Smooth muscle cell (in vitro differentiated cells): ENCODE measurements around the gene COPZ2. TPM values are rescaled to one million over a fixed set of nuclear protein-coding genes. Genes with fewer than 3 reads are reported as not detected.
"Not testable (repeated sequence)": the region's sequence is repeated elsewhere in the genome, so short reads cannot be mapped to it uniquely, and the experiment has no call there.

Source experiments
- DNase-seq: peaks from one replicate; lab custom pipeline; 2025; ENCODE audit not compliant: unreplicated experiment; lab: John Stamatoyannopoulos, UW
- H2AFZ ChIP-seq: fragments of 200-600 bp; sonication (generic); 2 replicates; pipeline ENCODE4 v1.6.0; 2016; ENCODE audit warnings: antibody characterized with exemption, low read depth, mild to moderate bottlenecking
- H3F3A ChIP-seq: fragments of 200-600 bp; sonication (generic); 2 replicates; pipeline ENCODE4 v1.6.0; 2017; ENCODE audit warnings: antibody characterized with exemption, low read depth
- H3K27ac ChIP-seq: fragments of 200-600 bp; sonication (generic); 2 replicates; pipeline ENCODE4 v1.5.1; 2016; ENCODE audit warnings: low read depth, mild to moderate bottlenecking
- H3K27me3 ChIP-seq: fragments of 200-600 bp; sonication (generic); 2 replicates; pipeline ENCODE4 v1.6.1; 2016; ENCODE audit warnings: low read depth, mild to moderate bottlenecking
- H3K36me3 ChIP-seq: fragments of 200-600 bp; sonication (generic); 2 replicates; pipeline ENCODE4 v1.5.1; 2016; ENCODE audit warnings: low read depth
- H3K4me1 ChIP-seq: fragments of 200-600 bp; sonication (generic); 2 replicates; pipeline ENCODE4 v1.5.1; 2016; ENCODE audit warnings: low read depth
- H3K4me2 ChIP-seq: fragments of 200-600 bp; sonication (generic); 2 replicates; pipeline ENCODE4 v1.6.0; 2016; ENCODE audit warnings: mild to moderate bottlenecking
- H3K4me3 ChIP-seq: fragments of 200-600 bp; sonication (generic); 2 replicates; pipeline ENCODE4 v1.5.1; 2016; ENCODE audit warnings: mild to moderate bottlenecking
- H3K79me2 ChIP-seq: fragments of 200-600 bp; sonication (generic); 2 replicates; pipeline ENCODE4 v1.6.0; 2016; ENCODE audit warnings: low read depth, mild to moderate bottlenecking
- H3K9ac ChIP-seq: fragments of 200-600 bp; sonication (generic); 2 replicates; pipeline ENCODE4 v1.6.0; 2016; ENCODE audit warnings: low read depth
- H3K9me3 ChIP-seq: fragments of 200-600 bp; sonication (generic); replicated peaks from 2 replicates; pipeline ENCODE4 v1.5.1; 2016; ENCODE audit warnings: low read depth
- H4K20me1 ChIP-seq: fragments of 200-600 bp; sonication (generic); 2 replicates; pipeline ENCODE4 v1.6.0; 2016; ENCODE audit warnings: low read depth
- WGBS: methylation state at CpG from one replicate; pipeline ENCODE4 v1.1.7; 2016; ENCODE audit warnings: low lambda C conversion rate; 5-methylcytosine and 5-hydroxymethylcytosine counted together
- polyA plus RNA-seq: library from polyadenylated mRNA; unstranded; fragments of >200 nt; fragmentation: Nextera tagmentation; extraction: Ambion mirVana; gene quantifications from 2 replicates; pipeline ENCODE4 v1.2.1, GENCODE V29; 2016
- total RNA-seq: library from RNA; depleted of rRNA; stranded (reverse); fragments of >200 nt; gene quantifications from 2 replicates; pipeline ENCODE4 v1.2.3, GENCODE V29; 2014
- TF ChIP-seq, protein P1 (sequence below): fragments of 200-600 bp; sonication (generic); IDR thresholded peaks from 2 replicates; pipeline ENCODE4 v1.5.1; 2017; ENCODE audit warnings: borderline replicate concordance, mild to moderate bottlenecking, antibody characterized with exemption; ENCODE audit not compliant: insufficient read depth, poor library complexity, severe bottlenecking

COPZ2 gene
- total and polyA plus RNA-seq, 2 experiments from 2014 or later: 70.6 to 257 TPM

DNA sequence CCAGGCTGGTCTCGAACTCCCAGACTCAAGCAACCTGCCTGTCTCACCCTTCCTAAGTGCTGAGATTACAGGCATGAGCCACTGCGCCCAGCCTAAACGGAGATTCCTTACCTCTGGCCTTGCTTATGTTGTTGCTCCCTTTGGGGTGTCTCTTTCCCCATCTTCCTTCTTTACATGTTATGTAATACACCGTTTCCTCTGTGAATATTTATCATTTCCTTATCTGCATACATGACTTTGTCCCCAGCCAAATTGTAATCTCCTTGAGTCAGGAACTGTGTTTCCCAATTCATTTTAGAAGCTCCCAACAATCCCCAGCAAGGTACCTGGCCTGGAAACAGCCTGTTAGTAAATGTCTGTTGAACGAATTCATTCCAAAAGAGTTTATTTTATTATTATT, 15.7 kb downstream of the COPZ2 start:
- 86% methylated on average over 5 of the region's 5 CpGs for WGBS
- H3K4me1 ChIP-seq: peaks cover 29% of the 10 kb centered on the region
- H3K4me3 ChIP-seq: no peak overlapping the region
- H3K9me3 ChIP-seq: no peaks in the 10 kb centered on the region
- no peak overlapping the region for H3K27ac ChIP-seq
- no peak overlapping the region for H2AFZ ChIP-seq
- no peaks in the 10 kb centered on the region for H4K20me1 ChIP-seq
- TF ChIP-seq, protein P1, sequence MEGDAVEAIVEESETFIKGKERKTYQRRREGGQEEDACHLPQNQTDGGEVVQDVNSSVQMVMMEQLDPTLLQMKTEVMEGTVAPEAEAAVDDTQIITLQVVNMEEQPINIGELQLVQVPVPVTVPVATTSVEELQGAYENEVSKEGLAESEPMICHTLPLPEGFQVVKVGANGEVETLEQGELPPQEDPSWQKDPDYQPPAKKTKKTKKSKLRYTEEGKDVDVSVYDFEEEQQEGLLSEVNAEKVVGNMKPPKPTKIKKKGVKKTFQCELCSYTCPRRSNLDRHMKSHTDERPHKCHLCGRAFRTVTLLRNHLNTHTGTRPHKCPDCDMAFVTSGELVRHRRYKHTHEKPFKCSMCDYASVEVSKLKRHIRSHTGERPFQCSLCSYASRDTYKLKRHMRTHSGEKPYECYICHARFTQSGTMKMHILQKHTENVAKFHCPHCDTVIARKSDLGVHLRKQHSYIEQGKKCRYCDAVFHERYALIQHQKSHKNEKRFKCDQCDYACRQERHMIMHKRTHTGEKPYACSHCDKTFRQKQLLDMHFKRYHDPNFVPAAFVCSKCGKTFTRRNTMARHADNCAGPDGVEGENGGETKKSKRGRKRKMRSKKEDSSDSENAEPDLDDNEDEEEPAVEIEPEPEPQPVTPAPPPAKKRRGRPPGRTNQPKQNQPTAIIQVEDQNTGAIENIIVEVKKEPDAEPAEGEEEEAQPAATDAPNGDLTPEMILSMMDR: no peak
- no peak overlapping the region for H3K9ac ChIP-seq
- H3K36me3 ChIP-seq: no peaks in the 10 kb centered on the region
- no peaks in the 10 kb centered on the region for H3K79me2 ChIP-seq
- no peak for DNase-seq
- no peak overlapping the region for H3K4me2 ChIP-seq
- H3K27me3 ChIP-seq: no peaks in the 10 kb centered on the region
- peaks cover 4% of the 10 kb centered on the region for H3F3A ChIP-seq

DNA sequence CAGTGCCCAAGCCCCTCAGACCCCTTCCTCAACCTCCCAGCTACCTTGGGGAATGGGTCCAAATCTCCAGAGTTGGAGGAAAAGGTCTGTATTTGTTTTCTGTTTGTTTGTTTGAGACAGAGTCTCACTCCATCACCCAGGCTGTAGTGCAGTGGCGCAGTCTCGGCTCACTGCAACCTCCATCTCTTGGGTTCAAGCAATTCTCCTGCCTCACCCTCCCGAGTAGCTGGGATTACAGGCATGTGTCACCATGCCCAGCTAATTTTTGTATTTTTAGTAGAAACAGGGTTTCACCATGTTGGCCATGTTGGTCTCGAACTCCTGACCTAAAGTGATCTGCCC, 19.8 kb downstream of the COPZ2 start:
- not testable (repeated sequence) for H3K79me2 ChIP-seq, H3K27ac ChIP-seq, H3K36me3 ChIP-seq, H3K27me3 ChIP-seq, H3K4me3 ChIP-seq, H3K9me3 ChIP-seq, H3K4me2 ChIP-seq, DNase-seq, H3K9ac ChIP-seq, H4K20me1 ChIP-seq, H2AFZ ChIP-seq
- WGBS: 92% methylated on average over 4 of the region's 4 CpGs
- Histone ChIP-seq H3K4me1 (peaks cover 33% of the 10 kb centered on the region), H3F3A (peaks cover 14% of the 10 kb centered on the region)

DNA sequence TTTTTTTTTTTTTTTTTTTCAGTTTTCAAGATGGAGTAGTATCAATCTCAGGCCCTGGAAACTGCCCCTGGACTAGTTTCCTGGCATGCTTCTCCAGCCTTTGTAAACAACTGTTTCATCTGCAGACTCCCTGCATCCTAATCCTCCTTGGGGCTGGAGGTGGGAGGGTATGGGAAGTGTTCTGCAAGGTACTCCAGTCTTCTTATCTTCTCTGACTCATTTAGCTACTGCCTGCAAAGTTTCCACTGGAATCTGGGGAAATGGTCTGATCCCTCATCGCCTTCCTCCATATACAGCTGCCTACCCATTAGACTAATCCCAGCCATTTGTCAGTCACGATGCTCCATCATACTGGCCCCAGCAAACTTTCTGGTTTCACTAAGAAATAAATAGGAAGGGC, 21.5 kb downstream of the COPZ2 start:
- peaks cover 14% of the 10 kb centered on the region for H3F3A ChIP-seq
- no peaks in the 10 kb centered on the region for H3K27me3 ChIP-seq
- no peaks in the 10 kb centered on the region for H3K36me3 ChIP-seq
- H3K9ac ChIP-seq: no peak overlapping the region
- peak overlapping the region; percentile 52 for H3K4me2 ChIP-seq
- no peaks in the 10 kb centered on the region for H3K79me2 ChIP-seq
- no peak for DNase-seq
- H3K4me3 ChIP-seq: no peak overlapping the region
- H4K20me1 ChIP-seq: no peaks in the 10 kb centered on the region
- H3K9me3 ChIP-seq: no peaks in the 10 kb centered on the region
- H3K4me1 ChIP-seq: peaks cover 48% of the 10 kb centered on the region
- TF ChIP-seq, protein P1: no peak
- H2AFZ ChIP-seq: no peak overlapping the region
- peak overlapping the region; percentile 61 for H3K27ac ChIP-seq
- 19% methylated on average over 2 of the region's 2 CpGs for WGBS

DNA sequence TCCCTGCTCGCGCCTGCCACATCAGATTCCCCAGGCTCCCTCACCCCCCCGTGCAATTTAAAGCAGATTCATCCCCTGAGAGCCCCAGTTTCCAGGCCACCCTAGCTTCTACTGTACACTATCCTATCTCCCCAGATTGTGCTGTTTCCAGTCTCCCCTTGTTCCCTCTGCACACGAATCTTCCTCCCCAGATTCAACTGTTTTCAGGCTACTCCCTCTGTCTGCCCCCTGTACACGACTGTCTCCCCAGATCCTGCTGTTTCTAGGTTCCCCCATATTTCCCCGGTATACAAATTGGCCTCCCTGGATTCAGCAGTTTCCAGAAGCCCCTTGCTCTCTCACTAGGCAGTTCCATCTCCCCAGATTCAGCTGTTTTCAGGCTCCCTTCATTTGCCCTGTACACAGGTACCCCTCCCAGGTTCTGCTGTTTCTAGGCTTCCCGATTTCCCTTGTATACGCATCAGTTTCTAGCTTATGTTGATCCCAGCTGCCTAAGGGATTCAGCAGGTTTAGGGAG, 22.9 kb downstream of the COPZ2 start:
- H3F3A ChIP-seq: peaks cover 14% of the 10 kb centered on the region
- H3K9ac ChIP-seq: no peak overlapping the region
- no peaks in the 10 kb centered on the region for H3K36me3 ChIP-seq

More for the DNA sequence above, 22.9 kb downstream of the COPZ2 start:
- Histone ChIP-seq H3K4me3 (no peak overlapping the region), H3K9me3 (no peaks in the 10 kb centered on the region), H2AFZ (peak overlapping the region; percentile 41), H3K4me2 (peak overlapping the region; percentile 19), H3K4me1 (peaks cover 49% of the 10 kb centered on the region), H3K79me2 (no peaks in the 10 kb centered on the region), H4K20me1 (no peaks in the 10 kb centered on the region), H3K27me3 (no peaks in the 10 kb centered on the region), H3K27ac (peak overlapping the region; percentile 67)
- DNase-seq: no peak
- WGBS: 64% methylated on average over 8 of the region's 8 CpGs
- TF ChIP-seq, protein P1: no peak
